Cortex of kidney (tissue), 1 donor: Measurements from ENCODE around the gene AGAP1.

Experiments used
- DNase-seq: peaks from one replicate; lab custom pipeline; 2025; lab: John Stamatoyannopoulos, UW

Gene AGAP1

DNA sequence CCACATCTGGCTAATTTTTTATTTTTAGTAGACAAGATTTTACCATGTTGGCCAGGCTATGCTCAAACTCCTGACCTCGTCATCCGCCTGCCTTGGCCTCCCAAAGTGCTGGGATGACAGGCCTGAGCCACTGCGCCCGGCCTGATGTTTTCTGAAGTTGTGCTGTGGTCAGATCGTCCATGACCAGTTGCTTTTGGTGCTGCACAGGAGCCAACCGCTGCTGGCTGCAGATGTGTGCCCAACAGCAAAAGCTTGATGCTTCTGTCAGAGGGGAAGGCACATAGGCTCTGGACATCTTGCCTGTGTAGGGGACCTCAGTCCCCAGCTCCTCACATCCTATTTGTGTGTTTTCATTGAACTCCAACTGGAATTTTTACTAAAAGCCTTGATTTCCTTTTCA is 218.3 kb downstream of the AGAP1 start:
- DNase-seq = no peak

GRCh38 chr2:235713189-235713588 is 219.3 kb downstream of the AGAP1 start:
- no peak for DNase-seq

DNA sequence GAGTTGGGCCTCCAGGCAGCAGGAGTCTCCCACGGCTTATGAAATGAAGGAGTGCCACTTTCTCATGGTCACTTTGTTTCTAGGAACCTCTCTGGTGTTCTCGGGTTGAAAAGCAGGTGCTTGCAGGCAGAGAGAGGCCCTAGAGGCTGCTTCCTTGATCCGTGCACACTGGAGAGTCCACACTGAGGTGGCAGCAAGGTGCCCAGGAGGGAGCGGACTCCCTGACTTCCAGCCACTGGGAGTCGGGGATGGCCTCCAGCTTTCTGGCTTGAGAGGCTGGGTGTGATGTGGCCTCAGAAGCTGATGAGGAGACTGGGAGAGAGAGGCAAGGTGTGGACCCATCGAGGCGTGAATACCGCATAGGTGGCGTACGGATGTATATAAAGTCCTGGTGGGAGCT is 221.8 kb downstream of the AGAP1 start:
- no peak for DNase-seq

DNA sequence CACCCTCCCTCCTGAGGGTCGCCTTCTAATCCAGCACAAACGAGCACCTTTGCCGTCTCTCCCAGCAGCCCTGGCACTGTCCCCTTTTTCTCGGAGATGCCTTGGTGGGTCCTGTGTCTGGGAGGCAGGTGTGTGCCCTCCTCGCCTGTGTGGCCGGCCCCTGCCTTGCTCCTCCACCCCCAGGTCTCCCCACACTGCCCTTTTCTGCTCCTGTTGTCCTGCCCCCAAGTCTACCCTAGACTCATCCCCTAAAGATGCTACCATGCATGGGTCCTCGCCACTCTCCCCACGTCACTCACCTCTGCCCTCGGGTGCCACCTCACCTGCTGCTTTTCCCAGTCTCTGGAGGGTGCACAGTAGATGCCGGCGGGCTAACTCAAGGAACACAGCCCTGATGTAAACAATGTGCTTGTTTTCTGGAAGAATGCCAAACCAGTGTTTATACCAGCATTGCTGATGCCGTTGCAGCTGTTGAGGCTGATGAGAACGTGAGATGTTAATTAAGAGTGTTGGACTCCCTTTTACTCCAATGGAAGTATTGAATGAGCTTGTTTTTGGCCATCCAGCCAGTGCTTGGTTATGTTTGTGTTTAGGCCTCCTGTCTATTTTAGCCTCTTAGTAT is 223.1 kb downstream of the AGAP1 start:
- no peak for DNase-seq

DNA sequence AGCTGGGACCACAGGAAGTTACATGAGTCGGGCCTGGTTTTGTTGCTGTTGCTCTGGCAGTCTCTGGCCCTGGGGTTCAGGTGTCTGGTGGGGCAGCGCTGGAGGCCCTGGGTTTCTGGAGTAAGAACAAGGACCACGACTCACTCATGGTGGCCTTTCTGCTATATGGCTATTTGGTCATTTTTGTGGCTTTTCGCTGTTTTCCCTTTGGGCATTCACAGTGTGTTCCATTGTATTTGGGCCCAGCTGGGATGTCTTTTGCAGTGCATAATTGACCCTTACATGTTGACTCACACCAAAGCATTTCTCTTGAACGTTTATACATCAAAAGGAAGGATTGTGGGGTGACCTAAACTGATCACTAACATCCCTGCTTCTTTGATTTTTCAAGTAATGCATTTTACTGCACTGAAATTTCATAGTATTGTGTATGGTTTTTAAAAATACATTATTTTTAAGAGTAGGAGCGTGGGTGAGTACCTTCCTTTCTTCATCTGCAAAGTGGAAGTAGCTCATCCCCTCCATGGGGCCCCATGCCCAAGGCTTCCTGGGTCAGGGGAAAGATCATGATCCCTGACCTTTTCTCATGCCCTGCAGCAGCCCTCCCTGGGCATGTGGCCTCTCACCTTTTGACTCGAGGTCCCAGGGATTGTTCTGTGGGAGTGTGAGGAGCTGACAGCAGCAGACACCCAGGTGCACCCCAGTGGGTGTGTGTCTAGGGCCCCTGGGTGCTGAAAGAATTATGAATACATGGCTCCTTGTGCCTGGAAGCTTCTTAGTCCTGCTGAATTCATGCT is 225.5 kb downstream of the AGAP1 start:
- no peak for DNase-seq

- DNase-seq = no peak
These were observed 227.8 kb downstream of the AGAP1 start for GRCh38 chr2:235721625-235722024.

GRCh38 chr2:235722869-235723268 is 229.0 kb downstream of the AGAP1 start:
- DNase-seq = no peak

DNA sequence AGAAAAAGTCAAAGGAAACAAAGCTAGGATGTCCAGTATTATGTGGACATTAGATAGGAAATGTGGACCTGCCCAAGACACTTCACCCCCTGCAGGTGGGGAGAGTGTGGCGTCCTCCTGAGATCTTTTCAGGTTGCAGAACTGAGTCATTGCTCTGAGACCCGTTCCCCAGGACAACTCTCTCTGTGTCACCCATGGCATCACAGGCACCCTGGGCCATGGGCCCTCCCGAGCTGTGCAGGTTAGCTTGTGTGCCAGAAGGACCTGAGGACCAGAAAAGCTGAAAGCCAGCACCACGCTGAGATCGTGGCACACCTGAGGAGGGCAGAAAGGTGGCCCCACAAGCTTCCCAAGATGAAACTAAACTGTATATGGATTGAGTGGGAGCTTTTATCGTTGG is 229.5 kb downstream of the AGAP1 start:
- DNase-seq = no peak

GRCh38 chr2:235723811-235724465 is 230.1 kb downstream of the AGAP1 start:
- DNase-seq = no peak

DNA sequence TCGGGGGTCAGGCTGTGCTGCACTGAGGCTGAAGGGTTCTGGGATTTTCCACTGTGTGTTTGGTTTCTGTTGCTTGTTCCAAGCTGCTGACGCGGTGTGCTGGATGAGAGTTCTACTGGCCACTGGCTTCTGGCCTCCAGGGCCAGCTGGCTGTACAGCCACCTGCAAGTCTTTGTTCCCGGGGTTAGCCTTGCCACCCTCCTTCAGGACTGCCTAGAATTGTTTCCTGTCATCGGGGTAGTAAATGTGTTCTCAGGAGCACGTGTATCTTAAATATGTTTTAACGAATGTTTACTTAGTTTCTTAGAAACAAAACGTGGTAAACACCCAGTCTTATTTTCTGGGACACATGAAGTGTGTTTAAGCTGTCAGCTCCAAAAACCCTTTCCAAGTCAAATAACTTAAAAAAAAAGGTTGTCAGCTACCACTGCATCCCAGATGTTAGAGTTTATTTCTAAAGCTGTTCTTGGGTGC is 231.2 kb downstream of the AGAP1 start:
- DNase-seq = no peak

- DNase-seq = no peak
These were observed 232.0 kb downstream of the AGAP1 start for GRCh38 chr2:235725841-235726240.

DNA sequence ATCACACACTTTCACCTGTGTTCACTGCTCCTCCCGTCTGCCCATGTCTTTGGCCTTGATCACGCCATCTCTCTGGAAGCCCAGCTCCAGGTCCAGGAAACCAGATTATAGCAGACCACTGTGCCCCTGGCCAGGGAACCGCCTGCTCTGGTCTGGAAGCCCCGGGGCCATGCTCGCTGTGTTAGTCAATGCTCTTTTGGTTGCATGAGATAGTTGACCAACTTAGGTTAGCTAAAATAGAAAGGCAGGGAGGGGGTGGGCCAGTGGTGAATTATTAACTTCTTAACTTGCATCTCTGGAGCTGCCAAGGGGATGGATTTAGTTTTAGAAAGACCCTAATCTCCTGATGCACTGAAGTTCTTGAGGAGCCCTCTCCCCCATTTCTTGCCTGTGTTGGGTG is 232.7 kb downstream of the AGAP1 start:
- no peak for DNase-seq

GRCh38 chr2:235727174-235727573 is 233.3 kb downstream of the AGAP1 start:
- DNase-seq = no peak

DNA sequence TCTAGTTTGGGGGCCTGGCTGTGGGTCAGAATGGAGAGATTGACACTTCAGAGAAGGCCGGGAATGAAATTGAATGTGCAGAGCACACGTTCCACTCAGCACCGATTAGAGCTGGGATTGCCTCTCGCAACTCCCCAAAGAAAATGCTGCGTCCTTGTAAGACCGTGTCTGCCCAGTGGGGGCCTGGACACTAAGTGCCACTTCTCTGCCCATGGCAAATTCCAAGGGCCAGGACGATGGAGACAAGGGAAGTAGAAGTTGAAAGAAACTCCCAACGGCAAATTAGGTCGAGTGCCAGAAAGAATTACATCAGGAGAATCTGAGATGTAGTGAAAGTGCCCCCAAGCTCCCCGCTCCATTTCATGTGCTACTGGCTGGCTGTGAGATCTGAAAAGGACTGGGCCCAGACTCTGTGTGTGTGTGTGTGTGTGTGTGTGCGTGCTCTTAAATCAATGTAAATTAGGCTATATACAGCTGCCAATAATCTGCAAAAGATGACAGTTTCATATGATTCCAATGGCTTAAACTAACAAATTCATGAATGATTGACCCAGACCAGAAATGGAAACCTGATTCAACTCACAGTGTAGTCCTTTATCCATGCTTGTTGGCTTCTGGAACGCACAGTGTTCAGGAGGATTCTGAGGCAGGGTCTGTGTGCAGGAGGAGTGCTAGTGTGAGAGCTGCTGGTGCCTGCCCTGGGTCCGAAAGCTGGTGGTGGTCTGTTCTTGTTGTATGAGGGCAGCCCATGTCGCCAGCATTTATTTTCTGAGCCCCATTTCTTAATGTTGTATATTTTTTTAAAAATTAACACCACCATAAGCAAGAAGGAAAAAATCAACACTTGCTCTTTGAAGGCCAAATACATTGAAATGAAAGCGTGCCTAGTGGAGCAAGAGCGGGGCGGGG is 234.3 kb downstream of the AGAP1 start:
- no peak for DNase-seq

DNA sequence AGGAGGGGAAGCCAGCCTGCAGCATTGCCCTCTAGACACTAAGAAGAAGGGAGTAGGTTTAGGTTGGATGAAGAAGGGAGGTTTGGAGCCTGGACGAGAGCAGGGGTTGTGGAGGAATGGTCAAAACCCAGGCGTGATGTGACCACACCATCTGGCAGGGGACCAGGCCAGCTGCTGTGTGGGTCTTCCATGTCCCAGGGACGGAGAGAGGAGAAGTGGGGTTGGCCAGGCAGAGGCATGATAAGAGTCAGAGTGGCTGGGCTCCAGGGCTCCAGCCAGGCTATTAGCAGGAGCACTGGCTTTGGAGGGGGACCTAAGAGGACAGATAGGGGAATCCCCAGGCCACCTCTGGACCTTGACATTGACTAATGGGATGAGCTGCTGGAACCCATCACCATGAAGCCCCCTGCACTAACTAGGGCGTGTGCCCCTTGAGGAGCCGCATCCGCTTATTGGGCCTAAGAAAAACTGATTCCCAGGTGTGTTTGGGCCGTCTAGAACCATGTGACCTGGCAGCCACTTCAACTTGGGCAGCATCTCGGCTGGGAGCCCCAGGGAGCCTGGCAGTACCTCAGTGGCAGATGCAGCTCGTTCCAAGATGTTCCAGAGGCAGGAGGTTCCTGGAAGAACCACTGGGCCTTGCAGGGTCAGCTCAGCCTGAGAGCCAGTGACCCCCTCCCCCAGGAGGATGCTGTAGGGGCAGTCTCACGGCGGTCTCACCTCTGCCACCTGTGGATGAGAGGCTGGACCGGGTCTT is 235.1 kb downstream of the AGAP1 start:
- DNase-seq = no peak

DNA sequence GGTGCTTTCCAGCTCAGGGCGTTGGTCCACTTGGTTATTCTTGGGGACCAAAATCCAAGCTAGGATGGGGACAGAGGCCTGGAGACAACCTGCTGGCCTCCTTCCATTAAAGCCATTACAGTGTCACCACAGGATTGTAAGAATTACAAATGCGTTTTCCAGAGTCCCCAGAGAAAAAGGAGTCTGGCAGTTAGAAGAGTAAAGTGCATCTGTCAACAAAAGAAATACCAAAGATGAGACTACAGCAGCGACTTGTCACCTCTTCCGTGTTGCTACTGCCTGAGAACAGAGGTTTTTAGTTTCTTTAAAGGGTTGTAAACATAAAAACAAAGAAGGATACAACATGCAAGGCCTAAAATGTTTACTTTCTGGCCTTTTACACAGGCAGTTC is 235.7 kb downstream of the AGAP1 start:
- no peak for DNase-seq

DNA sequence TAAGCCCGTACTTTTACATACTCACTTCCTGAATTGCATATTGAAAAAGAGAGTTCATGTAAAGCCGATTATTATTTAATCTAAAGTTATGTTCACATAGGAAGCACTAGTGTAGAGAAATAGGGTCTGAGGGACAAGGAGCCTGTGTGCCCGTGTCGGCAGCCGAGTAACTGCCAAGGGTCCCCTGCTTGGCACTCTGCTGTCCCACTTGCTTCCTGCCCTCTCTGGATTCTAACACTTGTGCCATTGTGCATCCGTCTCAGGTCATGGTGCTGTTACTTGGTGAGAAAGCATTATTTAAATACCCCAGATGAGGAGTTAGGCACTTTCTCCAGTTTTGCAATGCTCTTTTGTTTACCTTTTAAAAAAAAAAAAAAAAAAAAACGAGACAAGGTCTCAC is 236.3 kb downstream of the AGAP1 start:
- DNase-seq = no peak

DNA sequence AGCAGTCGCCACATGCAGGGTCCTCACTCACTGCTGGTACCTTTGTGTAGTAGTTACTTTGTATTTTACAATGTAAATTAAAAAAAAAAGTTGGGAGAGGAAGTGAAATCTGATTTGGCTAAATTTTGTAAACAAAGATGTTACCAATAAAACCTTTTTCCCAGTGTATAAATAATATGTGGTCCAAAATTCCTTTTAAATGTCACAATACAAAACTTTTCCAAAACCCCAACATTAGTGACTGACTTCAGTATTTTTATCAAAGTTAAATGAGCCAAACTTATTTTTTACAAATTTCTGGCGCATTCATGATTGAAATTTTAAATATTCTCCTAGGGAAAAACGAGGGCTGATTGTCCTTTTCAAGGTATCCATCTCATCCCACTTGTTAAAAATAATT is 239.9 kb downstream of the AGAP1 start:
- DNase-seq = no peak

DNA sequence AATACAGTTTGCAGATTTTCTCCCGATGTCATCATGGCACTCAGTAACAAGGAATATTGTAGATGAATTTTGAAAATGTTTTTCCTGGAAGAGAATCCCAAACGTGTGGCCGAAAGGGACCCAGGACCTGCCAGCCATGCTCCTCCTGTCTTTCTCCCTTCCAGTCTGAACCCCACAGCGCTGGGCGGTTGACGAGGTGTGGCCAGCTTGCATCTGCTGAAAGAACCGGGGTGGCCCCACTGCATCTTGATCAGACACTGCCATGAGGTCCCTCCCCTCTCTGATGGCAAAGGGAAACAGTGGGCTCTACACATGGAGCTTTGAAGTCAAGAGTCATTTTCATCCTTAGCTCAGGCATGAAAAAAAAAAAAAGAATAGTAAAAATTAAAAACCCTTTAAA is 240.3 kb downstream of the AGAP1 start:
- no peak for DNase-seq

DNA sequence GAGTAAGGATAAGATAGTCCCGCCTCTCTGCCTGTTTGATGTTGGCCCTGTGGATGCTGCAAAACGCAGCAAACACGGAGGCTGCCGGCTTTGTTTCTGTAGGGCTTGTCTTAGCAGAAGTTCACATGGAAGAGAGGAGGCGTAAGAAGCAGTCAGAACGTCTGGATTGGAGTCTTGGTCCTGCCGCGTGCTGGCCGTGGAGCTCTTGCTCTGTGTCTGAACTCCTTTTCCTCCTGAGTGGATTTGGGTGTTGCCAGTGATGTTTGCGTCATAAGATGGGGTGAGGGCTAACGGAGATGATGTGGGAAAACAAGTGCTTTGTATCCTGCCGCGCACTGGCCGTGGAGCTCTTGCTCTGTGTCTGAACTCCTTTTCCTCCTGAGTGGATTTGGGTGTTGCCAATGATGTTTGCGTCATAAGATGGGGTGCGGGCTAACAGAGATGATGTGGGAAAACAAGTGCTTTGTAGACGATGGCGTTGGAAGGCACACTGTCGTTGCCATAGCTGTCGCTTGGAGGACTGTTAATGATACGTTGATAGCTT is 240.9 kb downstream of the AGAP1 start:
- no peak for DNase-seq

DNA sequence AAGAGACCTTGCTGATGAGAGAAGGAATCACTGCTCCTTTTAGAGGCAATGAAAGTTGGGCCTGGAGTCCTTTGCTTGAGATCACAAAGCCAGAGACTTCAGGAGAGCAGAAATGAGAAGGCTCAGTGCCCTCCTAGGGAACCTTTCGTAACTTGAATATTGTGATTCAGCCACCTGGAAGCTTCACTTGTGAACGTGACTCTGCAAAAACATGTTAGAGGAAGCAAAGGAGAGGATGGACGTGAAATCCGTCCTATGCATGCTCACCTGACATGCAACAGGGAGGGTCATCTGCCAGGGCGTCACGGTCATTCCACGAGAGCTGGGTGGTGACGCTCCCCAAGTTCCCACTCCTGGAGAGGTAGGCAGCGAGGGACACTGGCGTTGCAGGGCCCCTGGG is 243.6 kb downstream of the AGAP1 start:
- DNase-seq = no peak
